B cell (primary cell): ENCODE measurements around the gene RPA3. TPM values are rescaled to one million over a fixed set of nuclear protein-coding genes. Genes with fewer than 3 reads are reported as not detected.

Experiments
- ATAC-seq: fragments of 200-7000 bp; cut with Tn5 transposase; one replicate; pipeline ENCODE4 v1.10.0; 2021; ENCODE audit warnings: low read depth, mild to moderate bottlenecking, moderate number of reproducible peaks, moderate library complexity
- CTCF ChIA-PET: fragments of 350-600 bp; sonication (Branson Sonifier 250); formaldehyde crosslinking; loops from one replicate; lab custom pipeline; 2021; ENCODE audit warnings: antibody characterized with exemption, inconsistent platforms; lab: Charles Lee
- POLR2A ChIA-PET: fragments of 350-600 bp; sonication (Branson Sonifier 250); formaldehyde crosslinking; loops from one replicate; lab custom pipeline; 2021; ENCODE audit warnings: antibody characterized with exemption; lab: Charles Lee
- DNase-seq: peaks from one replicate; pipeline ENCODE4 v3.0.0; 2013
- H2AFZ ChIP-seq: 2 replicates; pipeline ENCODE4 v1.6.1; 2012; ENCODE audit warnings: mild to moderate bottlenecking, low read depth, low read length; ENCODE audit not compliant: insufficient read depth, poor library complexity, severe bottlenecking
- H3K27ac ChIP-seq, 2 donors: 1 replicate in 1 of 2; 2 replicates in 1 of 2; pipeline ENCODE4 v1.5.1; 2012 to 2013; ENCODE audit warnings: low read length in 2 of 2, mild to moderate bottlenecking in 2 of 2, moderate library complexity in 1 of 2
- H3K27me3 ChIP-seq, 4 experiments: fragments of 200-600 bp in 1 of 4; sonication (generic) in 1 of 4; replicated peaks in 1 of 4; 1 replicate in 2 of 4; 2 replicates in 2 of 4; pipeline versions ENCODE4 v1.6.1 to v1.7.0; 2013 to 2016; ENCODE audit warnings: low read length in 3 of 4, mild to moderate bottlenecking in 2 of 4, mixed read lengths in 1 of 4, moderate library complexity in 1 of 4; ENCODE audit not compliant: insufficient read depth in 4 of 4, control insufficient read depth in 3 of 4; ENCODE audit errors: control extremely low read depth in 1 of 4
- H3K36me3 ChIP-seq, 2 experiments: replicated peaks in 1 of 2; 1 replicate in 1 of 2; 2 replicates in 1 of 2; pipeline versions ENCODE4 v1.6.1 to v1.7.1; 2013; ENCODE audit warnings: low read length in 1 of 2; ENCODE audit not compliant: insufficient read depth in 2 of 2, control insufficient read depth in 1 of 2; ENCODE audit errors: control extremely low read depth in 1 of 2, extremely low read depth in 1 of 2
- H3K4me1 ChIP-seq, 2 donors: fragments of 200-600 bp in 1 of 2; sonication (generic) in 1 of 2; 1 replicate in 1 of 2; 2 replicates in 1 of 2; pipeline versions ENCODE4 v1.5.1 to v1.6.1; 2013 to 2017; ENCODE audit warnings: low read length in 2 of 2; ENCODE audit not compliant: control insufficient read depth in 2 of 2, insufficient read depth in 2 of 2
- H3K4me2 ChIP-seq: replicated peaks from 2 replicates; pipeline ENCODE3; 2012; ENCODE audit warnings: mild to moderate bottlenecking, low read depth, low read length; ENCODE audit not compliant: poor library complexity, severe bottlenecking
- H3K4me3 ChIP-seq, 5 experiments: fragments of 200-600 bp in 1 of 5; sonication (generic) in 1 of 5; 1 replicate in 3 of 5; 2 replicates in 2 of 5; pipeline versions ENCODE4 v1.5.1 to v1.7.0; 2011 to 2016; ENCODE audit warnings: low read length in 4 of 5, mild to moderate bottlenecking in 4 of 5, low read depth in 2 of 5, control low read depth in 1 of 5, moderate library complexity in 1 of 5; ENCODE audit not compliant: insufficient read depth in 1 of 5; ENCODE audit errors: control extremely low read depth in 1 of 5, extremely low read depth in 1 of 5
- H3K79me2 ChIP-seq: fragments of 200-600 bp; sonication (generic); one replicate; pipeline ENCODE4 v1.6.0; 2016; ENCODE audit warnings: low read length; ENCODE audit not compliant: control insufficient read depth, insufficient read depth
- H3K9ac ChIP-seq: fragments of 200-600 bp; sonication (generic); 2 replicates; pipeline ENCODE4 v1.6.1; 2017; ENCODE audit warnings: mild to moderate bottlenecking, low read length, moderate library complexity
- H3K9me3 ChIP-seq, 3 donors: one replicate each; pipeline versions ENCODE4 v1.6.1 to v1.7.1; 2013; ENCODE audit warnings: low read length in 2 of 3; ENCODE audit not compliant: control insufficient read depth in 2 of 3, insufficient read depth in 1 of 3; ENCODE audit errors: control extremely low read depth in 1 of 3
- H4K20me1 ChIP-seq: 2 replicates; pipeline ENCODE4 v1.6.0; 2012; ENCODE audit warnings: mild to moderate bottlenecking, low read length; ENCODE audit not compliant: insufficient read depth, control insufficient read depth, poor library complexity, severe bottlenecking
- H3K27ac Mint-ChIP-seq: one replicate; pipeline ENCODE4 v1.8.0; 2021; ENCODE audit warnings: mixed read lengths
- H3K27me3 Mint-ChIP-seq: one replicate; pipeline ENCODE4 v1.8.0; 2021; ENCODE audit warnings: mixed read lengths
- H3K4me1 Mint-ChIP-seq: one replicate; pipeline ENCODE4 v1.8.0; 2021; ENCODE audit warnings: mixed read lengths
- H3K4me3 Mint-ChIP-seq: one replicate; pipeline ENCODE4 v1.8.0; 2021; ENCODE audit warnings: mixed read lengths
- H3K9me3 Mint-ChIP-seq: one replicate; pipeline ENCODE4 v1.8.0; 2022; ENCODE audit warnings: mixed read lengths; ENCODE audit not compliant: insufficient read depth
- EZH2 ChIP-seq: IDR thresholded peaks from 2 replicates; pipeline ENCODE4 v1.6.1; 2012; ENCODE audit warnings: borderline replicate concordance, low read depth, mild to moderate bottlenecking, moderate library complexity, low read length; ENCODE audit not compliant: insufficient read depth, poor library complexity, severe bottlenecking
- WGBS: methylation state at CpG from one replicate; pipeline ENCODE4 v1.1.5; 2013; ENCODE audit warnings: missing lambda C conversion rate; ENCODE audit not compliant: insufficient coverage; 5-methylcytosine and 5-hydroxymethylcytosine counted together
- intact Hi-C: fragments of 100-400 bp; cut with micrococcal nuclease; formaldehyde crosslinking; loops from one replicate; pipeline ENCODE4 v1.10.0; 2022
- polyA plus RNA-seq: library from polyadenylated mRNA; depleted of rRNA; stranded (reverse); fragments of >200 nt; gene quantifications from 2 replicates; pipeline ENCODE4 v1.2.3, GENCODE V29; 2012
- total RNA-seq, 2 donors: library from RNA; stranded (reverse); fragments of 120-200 nt in 1 of 2; gene quantifications; 1 replicate in 1 of 2; 2 replicates in 1 of 2; pipeline versions ENCODE4 v1.2.3 to v1.2.4, GENCODE V29; 2013 to 2022
- TF ChIP-seq, protein P1 (sequence below): fragments of 200-600 bp; IDR thresholded peaks from one replicate; pipeline ENCODE4 v1.8.0; 2022; ENCODE audit warnings: antibody characterized with exemption, mild to moderate bottlenecking

Gene RPA3
- total and polyA plus RNA-seq, 2 donors (not counting 1 experiment from before 2014, with no cell fraction given): 25.6 to 49.3 TPM

DNA sequence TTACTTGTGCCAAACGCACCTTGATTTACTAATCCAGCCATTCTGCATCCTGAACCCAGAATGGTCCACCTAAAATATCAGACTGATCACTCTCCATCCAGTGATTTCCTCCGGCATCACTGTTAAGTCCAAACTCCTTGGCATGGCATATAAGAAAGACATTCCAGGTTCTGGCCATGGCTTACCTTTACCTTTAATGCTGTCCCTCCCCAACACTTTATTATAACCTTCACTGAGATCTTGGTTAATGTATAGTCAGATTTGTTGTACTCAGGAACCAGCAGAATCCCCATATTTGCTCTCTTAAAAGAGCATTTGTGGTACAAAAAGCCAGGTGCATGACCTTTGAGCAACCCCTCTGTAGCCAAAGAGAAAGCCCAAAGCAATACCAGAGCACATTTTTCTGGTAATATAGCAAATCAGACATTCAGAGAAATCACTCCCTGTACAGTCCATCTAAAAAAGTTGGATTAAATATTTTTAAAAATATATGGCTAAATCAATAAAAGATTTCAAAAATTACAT is 67.7 kb downstream of the RPA3 start:
- H4K20me1 ChIP-seq: peaks cover 67% of the 10 kb centered on the region
- H3K4me2 ChIP-seq: no peak overlapping the region
- intact Hi-C loops: no loop called here
- H3K27ac ChIP-seq: no peak overlapping the region
- H3K79me2 ChIP-seq: peaks cover 95% of the 10 kb centered on the region
- CTCF ChIA-PET: no interaction called here
- POLR2A ChIA-PET: no interaction called here
- Mint-ChIP-seq H3K4me3 (no peak overlapping the region), H3K9me3 (no peaks in the 10 kb centered on the region), H3K27me3 (no peaks in the 10 kb centered on the region), H3K27ac (no peak overlapping the region), H3K4me1 (peaks cover 50% of the 10 kb centered on the region)
- ATAC-seq (no peak), DNase-seq (no peak)
- 100% methylated on average over 2 of the region's 2 CpGs for WGBS
- H3K27me3 ChIP-seq: no peaks in the 10 kb centered on the region
- no peak overlapping the region for H3K9ac ChIP-seq
- peaks cover 0 to 4% (median 0%) of the 10 kb centered on the region in 3 donors for H3K9me3 ChIP-seq
- no peaks in the 10 kb centered on the region for H3K4me1 ChIP-seq
- H3K4me3 ChIP-seq: no peak overlapping the region
- H2AFZ ChIP-seq: no peak overlapping the region
- H3K36me3 ChIP-seq: no peaks in the 10 kb centered on the region
- TF ChIP-seq, protein P1, sequence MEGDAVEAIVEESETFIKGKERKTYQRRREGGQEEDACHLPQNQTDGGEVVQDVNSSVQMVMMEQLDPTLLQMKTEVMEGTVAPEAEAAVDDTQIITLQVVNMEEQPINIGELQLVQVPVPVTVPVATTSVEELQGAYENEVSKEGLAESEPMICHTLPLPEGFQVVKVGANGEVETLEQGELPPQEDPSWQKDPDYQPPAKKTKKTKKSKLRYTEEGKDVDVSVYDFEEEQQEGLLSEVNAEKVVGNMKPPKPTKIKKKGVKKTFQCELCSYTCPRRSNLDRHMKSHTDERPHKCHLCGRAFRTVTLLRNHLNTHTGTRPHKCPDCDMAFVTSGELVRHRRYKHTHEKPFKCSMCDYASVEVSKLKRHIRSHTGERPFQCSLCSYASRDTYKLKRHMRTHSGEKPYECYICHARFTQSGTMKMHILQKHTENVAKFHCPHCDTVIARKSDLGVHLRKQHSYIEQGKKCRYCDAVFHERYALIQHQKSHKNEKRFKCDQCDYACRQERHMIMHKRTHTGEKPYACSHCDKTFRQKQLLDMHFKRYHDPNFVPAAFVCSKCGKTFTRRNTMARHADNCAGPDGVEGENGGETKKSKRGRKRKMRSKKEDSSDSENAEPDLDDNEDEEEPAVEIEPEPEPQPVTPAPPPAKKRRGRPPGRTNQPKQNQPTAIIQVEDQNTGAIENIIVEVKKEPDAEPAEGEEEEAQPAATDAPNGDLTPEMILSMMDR: no peak
- TF ChIP-seq EZH2: no peak

DNA sequence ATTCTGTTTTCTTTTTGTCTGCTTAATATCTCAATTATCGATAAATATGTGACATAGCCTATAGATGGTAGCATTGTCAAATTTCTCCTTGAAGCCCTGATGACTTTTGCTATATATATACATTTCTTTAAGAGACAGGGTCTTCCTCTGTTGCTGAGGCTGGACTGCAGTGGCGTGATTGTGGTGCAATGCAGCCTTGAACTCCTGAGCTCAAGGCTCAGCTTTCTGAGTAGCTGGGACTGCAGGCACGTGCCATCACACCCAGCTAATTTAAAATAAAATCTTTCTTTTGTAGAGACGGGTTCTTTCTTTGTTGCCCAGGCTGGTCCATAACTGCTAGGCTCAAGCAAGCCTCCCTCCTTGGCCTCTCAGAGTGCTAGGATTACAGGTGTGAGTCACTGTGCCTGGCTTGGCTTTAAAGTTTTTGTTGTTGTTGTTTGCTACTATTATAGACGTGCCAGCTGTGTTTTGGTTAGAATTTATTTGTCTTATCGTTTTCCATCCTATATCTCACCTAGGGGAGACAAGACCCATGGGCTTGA is 70.8 kb downstream of the RPA3 start:
- Histone ChIP-seq H3K4me3 (no peak overlapping the region), H3K36me3 (no peaks in the 10 kb centered on the region), H3K9ac (no peak overlapping the region), H4K20me1 (peaks cover 55% of the 10 kb centered on the region), H3K27ac (no peak overlapping the region), H3K27me3 (no peaks in the 10 kb centered on the region), H3K4me2 (no peak overlapping the region), H3K4me1 (no peaks in the 10 kb centered on the region), H2AFZ (no peak overlapping the region), H3K79me2 (peaks cover 98% of the 10 kb centered on the region), H3K9me3 (peaks cover 0 to 4% (median 0%) of the 10 kb centered on the region in 3 donors)
- TF ChIP-seq EZH2: no peak
- TF ChIP-seq, protein P1: no peak
- Mint-ChIP-seq H3K27ac (no peak overlapping the region), H3K4me3 (no peak overlapping the region), H3K4me1 (peaks cover 44% of the 10 kb centered on the region), H3K9me3 (no peaks in the 10 kb centered on the region), H3K27me3 (no peaks in the 10 kb centered on the region)
- WGBS: no CpG with 5 or more reads among the region's 6 CpGs
- no peak for DNase-seq
- POLR2A ChIA-PET: no interaction called here
- no peak for ATAC-seq
- CTCF ChIA-PET: no interaction called here
- intact Hi-C loops: no loop called here
